GM10847 (cell line): ENCODE measurements around the gene CARD19.

Experiments
- POLR2A ChIP-seq: IDR thresholded peaks from 2 replicates; pipeline ENCODE4 v1.6.1; 2011; ENCODE audit not compliant: insufficient read length; ENCODE audit errors: extremely low read depth

CARD19 gene

DNA sequence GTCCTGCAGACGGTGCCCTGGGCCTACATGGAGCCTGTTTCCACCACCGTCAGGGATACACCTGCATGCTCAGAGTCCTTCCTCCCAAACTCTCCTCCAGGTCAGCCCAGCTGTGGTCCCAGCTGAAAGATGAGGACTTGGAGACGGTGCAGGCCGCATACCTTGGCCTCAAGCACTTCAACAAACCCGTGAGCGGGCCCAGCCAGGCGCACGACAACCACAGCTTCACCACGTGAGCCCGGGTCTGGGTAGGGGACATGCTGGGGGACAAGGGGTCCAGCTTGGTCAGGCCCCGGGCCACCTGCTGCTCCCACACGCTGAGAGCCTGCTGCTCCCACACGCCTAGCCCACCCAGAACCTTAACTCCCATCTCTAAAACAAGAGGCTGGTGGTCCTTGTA lies 16.6 kb upstream of the CARD19 start:
- no peak for TF ChIP-seq POLR2A

DNA sequence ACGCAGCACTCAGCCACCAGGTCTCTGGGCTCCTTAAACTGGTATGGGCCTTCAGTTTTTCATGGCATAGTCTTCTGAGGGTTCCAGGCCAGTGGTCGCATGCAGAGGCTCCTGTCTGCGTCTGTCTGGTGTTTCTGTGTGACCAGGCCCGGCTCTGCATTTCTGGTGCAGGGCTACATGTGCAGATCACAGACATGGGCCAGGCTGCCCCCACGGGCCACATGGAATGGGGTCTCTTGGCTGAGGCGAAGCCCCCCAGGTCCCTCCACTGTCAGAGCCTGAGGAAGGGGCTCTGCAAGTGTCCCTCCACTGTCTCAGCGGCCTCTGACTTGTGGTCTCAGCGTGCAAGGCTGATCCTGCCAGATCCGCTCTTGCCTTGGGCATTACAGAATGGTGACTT lies 15.6 kb upstream of the CARD19 start:
- no peak for TF ChIP-seq POLR2A

DNA sequence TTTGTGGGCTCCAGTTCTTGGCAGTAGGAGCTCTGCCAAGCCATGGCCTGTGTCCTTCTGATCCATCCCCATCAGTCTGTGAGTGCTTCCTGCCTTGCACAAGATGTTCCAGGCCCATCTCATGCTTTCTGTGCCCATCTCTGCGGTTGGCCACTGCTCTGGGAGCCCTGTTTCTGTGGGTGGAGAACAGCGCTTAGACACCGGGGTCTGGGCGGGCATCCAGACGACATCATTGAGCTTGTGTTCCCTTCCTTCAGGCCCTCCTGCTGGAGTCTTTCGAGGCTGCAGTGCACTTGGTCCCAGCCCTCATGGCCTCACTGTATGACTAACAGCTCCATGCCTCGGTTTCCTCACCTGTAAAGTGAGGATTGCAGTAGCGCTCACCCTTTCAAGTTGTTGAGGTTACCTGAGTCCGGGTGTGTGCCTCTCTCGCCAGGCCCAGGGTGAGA lies 14.9 kb upstream of the CARD19 start:
- TF ChIP-seq POLR2A: no peak

DNA sequence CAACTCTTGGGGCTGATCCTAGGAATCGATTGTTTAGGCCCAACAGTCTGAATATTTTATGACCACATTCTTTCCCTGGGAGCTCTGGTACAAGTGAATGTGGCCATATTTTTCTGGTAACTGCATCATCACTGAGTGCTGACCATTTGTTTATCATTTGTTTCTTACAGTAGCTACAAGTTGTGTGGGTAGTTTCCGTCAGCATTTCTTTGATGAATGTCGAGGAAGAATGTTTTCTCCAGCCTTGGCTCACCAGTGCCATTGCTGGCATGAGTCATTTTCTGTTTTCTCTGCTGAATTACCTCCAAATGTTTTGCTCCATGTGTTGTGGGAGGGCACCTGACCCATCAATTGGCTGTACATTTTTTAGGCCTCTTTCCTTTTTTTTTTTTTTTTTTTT lies 14.1 kb upstream of the CARD19 start:
- TF ChIP-seq POLR2A: no peak

DNA sequence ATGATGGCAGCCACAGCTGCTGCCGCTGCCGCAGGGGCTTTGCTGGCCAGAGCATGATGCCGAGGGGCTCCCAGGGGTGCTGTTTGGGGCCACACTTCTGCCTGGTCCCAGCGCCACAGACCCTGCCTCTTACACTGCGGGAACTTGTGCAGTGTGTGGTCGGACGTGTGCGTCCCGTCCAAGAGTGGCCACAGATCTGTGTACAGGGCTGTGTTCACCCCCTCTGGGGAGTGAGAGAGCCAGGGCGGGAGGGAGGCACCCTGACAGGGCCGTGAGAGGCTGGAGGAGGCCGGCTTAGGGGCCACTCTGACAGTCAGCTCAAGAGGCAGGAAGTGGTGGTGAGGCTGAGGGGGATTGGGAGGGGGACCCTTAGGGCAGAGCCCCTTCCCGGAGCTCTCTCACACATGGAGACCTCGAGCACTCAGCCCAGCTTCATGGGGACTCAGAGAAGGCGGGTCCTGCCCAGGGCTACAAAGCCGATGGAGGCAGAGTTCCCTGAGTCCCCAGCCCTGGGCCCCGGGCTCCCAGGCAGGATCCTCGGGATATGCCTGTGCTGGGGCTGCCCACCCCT lies 13.1 kb upstream of the CARD19 start:
- TF ChIP-seq POLR2A: no peak

GRCh38 chr9:93083592-93084470 lies 12.2 kb upstream of the CARD19 start:
- no peak for TF ChIP-seq POLR2A

DNA sequence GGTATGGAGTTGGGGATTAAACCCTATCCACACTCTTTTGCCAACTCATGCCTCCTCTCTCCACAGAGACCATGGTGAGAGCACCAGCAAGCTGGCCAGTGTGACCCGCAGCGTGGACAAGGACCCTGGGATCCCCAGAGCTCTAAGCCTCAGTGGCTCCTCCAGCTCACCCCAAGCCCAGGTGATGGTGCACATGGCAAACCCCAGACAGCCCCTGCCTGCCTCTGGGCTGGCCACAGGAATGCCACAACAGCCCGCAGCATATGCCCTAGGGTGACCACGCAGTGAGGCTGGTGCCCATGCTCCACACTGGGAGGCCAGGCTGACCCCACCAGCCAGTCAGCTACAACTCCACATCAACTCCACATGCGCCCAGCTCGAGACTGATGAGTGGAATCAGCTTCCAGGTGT lies 11.5 kb upstream of the CARD19 start:
- TF ChIP-seq POLR2A: no peak

DNA sequence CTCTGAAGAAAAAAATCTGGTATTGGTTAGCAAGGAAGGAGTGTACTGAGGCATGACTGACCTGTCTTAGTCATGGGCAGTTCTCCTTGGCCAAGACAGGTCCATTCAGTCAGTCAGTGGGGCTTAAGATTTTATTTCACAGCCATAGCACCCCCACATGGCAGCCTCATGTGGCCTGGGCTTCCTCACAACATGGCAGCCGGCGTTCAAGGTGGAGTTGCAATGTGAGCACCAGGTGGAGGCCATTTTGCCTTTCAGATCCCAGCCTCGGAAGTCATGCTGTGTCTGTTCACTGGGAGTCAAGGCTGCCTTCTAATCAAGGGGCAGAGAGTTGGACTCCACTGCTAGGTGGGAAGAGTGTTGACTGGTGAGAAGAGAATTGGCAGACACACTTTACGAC lies 10.3 kb upstream of the CARD19 start:
- TF ChIP-seq POLR2A: no peak

- no peak for TF ChIP-seq POLR2A
Measured at GRCh38 chr9:93086447-93087224, 9.4 kb upstream of the CARD19 start.

DNA sequence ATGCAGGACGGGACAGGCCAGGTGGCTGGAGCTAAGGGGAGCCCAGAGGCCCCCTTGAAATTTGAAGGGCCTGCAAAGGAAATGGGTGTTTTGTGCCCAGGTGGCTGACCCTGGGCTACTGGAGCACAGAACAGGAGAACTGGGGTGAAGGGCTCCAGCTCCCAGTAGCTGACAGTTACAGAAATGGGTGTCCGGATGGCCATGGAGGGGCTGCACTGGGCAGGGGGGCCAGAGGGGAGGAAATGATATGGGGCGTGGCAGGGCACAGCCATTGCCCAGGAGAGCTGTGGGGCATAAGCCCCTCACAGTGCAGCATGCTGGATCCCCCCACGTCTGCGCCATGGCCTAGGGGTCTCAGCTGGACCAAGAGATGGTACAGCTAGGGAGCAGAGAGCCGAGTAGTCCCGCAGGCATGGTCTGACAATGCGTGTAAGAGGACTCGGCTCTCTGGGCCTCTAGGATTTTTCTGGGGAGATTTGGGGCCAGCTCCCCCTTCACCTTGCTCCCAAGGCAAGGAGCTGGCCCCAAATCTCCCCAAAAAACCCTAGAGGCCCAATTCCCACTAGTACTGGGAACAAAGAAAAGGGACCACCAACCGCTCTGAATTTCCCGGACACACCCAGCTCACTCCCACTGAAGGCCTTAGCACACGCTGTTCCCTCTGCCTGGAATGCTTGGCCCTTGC lies 7.9 kb upstream of the CARD19 start:
- no peak for TF ChIP-seq POLR2A

DNA sequence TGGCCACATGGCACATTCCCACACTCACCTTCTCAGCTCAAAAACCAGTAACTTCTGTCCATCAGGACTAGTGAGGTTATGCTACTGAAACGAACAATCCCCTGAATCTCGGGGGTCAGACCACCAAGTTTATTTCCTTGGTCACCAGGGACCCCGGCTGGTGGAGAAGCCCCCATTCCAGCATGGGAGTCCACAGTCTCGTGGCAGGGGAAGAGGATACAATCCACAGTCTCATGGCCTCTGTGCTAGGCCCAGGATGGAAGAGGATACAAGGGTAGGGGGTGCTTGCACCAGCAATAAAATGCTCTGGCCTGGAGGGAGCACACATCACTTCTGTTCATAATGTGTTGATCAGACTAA lies 7.4 kb upstream of the CARD19 start:
- no peak for TF ChIP-seq POLR2A

- no peak for TF ChIP-seq POLR2A
Measured at GRCh38 chr9:93089024-93089423, 7.0 kb upstream of the CARD19 start.

DNA sequence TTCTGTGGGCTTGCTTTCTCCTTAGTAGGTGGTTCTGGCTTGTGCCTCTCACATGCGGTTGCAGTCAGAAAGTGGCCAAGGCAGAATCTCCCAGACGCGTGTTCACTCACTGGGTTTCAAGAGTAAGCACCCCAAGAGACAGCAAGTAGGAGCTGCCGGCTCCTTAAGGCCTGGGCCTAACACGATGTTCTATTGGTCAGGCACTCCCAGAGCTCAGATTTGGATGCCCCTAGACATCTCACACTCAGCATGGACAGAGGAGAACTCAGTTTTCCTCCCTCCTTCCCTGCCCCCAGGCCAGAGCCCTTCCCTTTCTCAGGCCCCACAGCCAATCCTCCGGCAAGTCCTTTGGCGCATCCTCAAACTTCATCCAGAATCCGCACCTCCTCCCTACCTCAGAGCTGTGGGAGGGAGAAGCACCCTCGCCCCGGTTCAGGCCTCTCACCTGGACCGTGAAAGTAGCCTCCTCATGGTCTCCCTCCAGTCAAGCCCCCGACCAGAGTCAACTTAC lies 6.5 kb upstream of the CARD19 start:
- no peak for TF ChIP-seq POLR2A

DNA sequence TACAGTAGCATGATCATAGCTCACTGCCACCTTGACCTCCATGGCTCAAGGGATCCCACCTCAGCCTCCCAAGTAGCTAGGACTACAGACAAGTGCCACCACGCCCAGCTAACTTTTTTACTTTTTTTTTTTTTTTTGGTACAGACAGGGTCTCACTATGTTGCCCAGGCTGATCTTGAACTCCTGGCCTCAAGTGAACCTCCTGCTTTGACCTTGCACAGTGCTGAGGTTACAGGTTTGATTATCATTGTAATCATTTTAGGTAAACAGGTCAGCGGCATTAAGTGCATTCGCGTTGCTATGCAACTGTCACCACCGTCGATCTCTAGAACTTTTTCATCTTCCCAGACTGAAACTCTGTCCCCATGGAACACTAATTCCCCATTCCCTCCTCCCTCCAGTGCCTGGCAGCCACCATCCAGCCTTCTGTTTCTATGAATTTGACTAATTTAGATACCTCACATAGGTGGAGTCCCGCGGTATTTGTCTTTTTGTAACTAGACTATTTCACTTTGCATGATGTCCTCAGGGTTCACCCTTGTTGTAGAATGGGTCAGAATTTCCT lies 5.8 kb upstream of the CARD19 start:
- no peak for TF ChIP-seq POLR2A

- no peak for TF ChIP-seq POLR2A
Measured at GRCh38 chr9:93091056-93091452, 5.0 kb upstream of the CARD19 start.
